Keratinocyte (primary cell): ENCODE measurements around the gene UROC1.

Experiments used
- EZH2 ChIP-seq: IDR thresholded peaks from one replicate; pipeline ENCODE4 v1.6.1; 2012; ENCODE audit warnings: inconsistent platforms, mild to moderate bottlenecking, low read length, moderate library complexity
- TF ChIP-seq, protein P1 (sequence below), 3 experiments: IDR thresholded peaks in 1 of 3; conservative IDR thresholded peaks in 1 of 3; optimal IDR thresholded peaks in 1 of 3; 2 replicates in 2 of 3; 3 replicates in 1 of 3; pipeline versions ENCODE3 to v1.5.1; 2011; ENCODE audit warnings: low read length in 3 of 3, mild to moderate bottlenecking in 3 of 3, moderate library complexity in 2 of 3, control low read depth in 1 of 3, inconsistent platforms in 1 of 3; ENCODE audit not compliant: insufficient read depth in 2 of 3; ENCODE audit errors: extremely low read depth in 1 of 3

DNA sequence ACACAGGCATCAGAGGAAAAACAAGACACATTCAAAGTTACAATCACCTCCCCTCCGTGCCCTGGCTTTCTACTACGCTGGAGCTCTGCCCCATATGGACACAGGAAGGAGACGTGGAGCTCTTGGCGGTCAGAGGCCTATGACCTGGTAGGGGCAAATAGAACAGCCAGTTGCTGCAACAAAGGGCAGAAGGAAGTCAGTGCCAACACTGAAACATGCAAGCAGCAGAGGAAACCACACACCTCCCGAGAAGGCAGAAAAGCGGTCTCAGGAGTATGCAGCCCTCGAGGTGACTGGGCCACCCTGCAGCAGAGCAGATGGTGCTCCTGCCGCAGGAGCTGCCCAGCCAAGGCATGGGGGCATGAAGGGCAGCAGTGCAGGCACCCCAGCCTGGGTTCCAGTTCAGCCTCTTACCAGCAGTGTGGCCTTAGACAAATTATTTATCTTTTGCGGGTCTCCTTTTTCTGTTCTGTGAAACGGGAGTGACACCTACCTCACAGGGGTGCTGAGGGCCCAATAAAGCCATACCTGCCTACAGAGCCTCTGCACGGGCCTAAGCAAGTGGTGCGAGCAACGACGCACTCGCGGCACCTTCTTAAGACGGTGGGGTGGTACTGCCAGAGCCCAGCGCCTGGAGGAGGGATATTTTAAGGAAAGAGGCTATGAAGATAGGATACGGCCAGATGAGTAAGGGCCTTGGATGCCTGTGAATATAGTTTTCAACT is 50.5 kb downstream of the UROC1 start:
- TF ChIP-seq, protein P1, sequence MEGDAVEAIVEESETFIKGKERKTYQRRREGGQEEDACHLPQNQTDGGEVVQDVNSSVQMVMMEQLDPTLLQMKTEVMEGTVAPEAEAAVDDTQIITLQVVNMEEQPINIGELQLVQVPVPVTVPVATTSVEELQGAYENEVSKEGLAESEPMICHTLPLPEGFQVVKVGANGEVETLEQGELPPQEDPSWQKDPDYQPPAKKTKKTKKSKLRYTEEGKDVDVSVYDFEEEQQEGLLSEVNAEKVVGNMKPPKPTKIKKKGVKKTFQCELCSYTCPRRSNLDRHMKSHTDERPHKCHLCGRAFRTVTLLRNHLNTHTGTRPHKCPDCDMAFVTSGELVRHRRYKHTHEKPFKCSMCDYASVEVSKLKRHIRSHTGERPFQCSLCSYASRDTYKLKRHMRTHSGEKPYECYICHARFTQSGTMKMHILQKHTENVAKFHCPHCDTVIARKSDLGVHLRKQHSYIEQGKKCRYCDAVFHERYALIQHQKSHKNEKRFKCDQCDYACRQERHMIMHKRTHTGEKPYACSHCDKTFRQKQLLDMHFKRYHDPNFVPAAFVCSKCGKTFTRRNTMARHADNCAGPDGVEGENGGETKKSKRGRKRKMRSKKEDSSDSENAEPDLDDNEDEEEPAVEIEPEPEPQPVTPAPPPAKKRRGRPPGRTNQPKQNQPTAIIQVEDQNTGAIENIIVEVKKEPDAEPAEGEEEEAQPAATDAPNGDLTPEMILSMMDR (optimal IDR thresholded peaks at IDR 0.05 in 1 of 3, IDR thresholded peaks at IDR 0.05 in 1 of 3, conservative IDR thresholded peaks at IDR 0.05 in 1 of 3; ENCODE audit: extremely low read depth in 1 of 3, insufficient read depth in 2 of 3, low read length in 3 of 3), result no peak
- no peak for TF ChIP-seq EZH2
